IPS-18c (cell line): ENCODE data around the gene C9orf50.

Experiments used
- H3K4me3 ChIP-seq: 2 replicates; pipeline ENCODE4 v1.7.0; 2013; ENCODE audit warnings: low read depth, mild to moderate bottlenecking, low read length, moderate library complexity; ENCODE audit not compliant: insufficient read depth
- H3K9me3 ChIP-seq: one replicate; pipeline ENCODE4 v1.6.1; 2013; ENCODE audit warnings: mild to moderate bottlenecking, low read length, moderate library complexity; ENCODE audit not compliant: control insufficient read depth, insufficient read depth

C9orf50 gene

DNA sequence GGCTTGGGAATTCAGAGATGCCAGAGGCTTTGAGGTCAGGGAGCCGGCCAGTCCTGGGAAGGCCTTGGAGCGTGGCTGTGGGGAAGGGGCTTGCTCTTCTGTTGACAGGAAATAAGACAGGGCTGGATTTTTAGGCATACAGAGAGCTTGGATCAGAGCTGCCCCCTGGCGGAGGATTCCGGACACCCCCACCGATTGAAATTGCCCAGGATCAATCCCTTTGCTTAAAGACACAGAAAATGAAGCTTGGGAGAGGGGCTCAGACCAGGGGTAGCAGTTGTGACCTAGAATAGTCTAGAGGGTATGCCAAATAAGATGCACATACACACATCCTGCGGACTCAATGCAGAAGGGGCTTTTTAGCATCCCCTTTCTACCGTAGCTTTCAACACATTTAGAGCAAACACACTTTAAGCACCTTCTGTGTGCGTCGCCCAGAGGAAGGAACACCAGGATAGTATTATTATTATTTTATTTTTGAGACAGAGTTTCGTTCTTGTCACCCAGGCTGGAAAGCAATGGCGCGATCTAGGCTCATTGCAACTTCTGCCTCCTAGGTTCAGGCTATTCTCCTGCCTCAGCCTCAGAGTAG is 3.4 kb upstream of the C9orf50 start:
- Histone ChIP-seq H3K9me3 (no peaks in the 10 kb centered on the region), H3K4me3 (no peak overlapping the region)

GRCh38 chr9:129623331-129623730 is 2.4 kb upstream of the C9orf50 start:
- Histone ChIP-seq H3K9me3 (no peaks in the 10 kb centered on the region), H3K4me3 (no peak overlapping the region)

- Histone ChIP-seq H3K4me3 (peak overlapping the region; percentile 58), H3K9me3 (peaks cover 2% of the 10 kb centered on the region)
Observed at GRCh38 chr9:129619787-129620668, 873 bp downstream of the C9orf50 start.

GRCh38 chr9:129617167-129617566 is 3.7 kb downstream of the C9orf50 start:
- peaks cover 2% of the 10 kb centered on the region for H3K9me3 ChIP-seq
- no peak overlapping the region for H3K4me3 ChIP-seq

GRCh38 chr9:129615407-129616285 is 5.3 kb downstream of the C9orf50 start:
- Histone ChIP-seq H3K4me3 (no peak overlapping the region), H3K9me3 (peaks cover 2% of the 10 kb centered on the region)

DNA sequence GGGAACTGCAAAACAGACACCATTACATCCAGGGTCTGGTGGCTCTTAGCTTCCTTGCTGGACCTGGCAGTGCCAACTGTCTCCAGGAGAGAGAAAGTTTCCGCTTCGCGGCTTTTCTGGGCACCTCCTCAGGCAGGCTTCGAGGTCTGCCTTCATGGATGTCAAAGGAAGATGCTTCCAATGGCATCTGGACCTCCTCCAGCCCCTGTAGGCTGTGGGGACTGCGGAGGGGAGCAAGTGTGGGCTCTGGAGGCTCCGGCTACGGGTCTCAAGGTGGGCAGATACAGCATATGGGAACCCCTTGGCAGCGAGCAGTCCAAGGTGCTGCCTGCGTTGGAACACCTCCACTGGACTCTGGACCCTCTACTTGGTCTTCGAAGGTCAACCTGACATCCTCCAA is 6.0 kb downstream of the C9orf50 start:
- peaks cover 2% of the 10 kb centered on the region for H3K9me3 ChIP-seq
- no peak overlapping the region for H3K4me3 ChIP-seq

DNA sequence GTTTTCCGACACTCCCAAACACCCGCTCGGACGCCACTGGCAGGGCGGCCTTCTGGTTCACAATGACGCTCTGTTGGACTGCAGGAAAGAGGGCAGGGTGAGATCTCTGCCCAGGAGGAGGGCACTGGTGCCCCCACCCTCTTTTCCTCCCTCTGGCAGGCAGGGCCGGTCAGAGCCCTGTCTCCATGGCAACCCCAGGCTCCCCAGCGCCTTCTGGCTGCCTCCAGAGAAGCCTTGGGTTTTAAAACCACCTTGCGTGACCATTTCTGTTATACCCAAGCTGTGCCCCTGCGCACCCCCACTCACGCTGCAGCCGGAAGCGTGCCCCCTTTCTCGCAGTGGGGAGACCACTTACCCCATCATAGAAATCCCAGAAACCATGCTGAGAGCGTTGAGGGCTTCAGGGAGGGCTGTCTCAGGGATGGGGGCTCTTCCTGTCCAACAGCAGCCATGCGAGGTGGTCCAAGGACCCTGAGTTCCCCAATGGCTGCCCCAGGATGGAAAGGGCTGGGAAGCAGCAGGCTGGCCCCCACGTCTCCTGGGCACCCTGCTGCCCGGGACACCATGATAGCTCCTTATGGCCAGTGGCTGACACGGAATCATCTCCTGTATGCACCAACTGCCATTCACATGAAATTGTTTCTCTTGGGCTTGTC is 7.3 kb downstream of the C9orf50 start:
- peaks cover 2% of the 10 kb centered on the region for H3K9me3 ChIP-seq
- no peak overlapping the region for H3K4me3 ChIP-seq

GRCh38 chr9:129612815-129613519 is 7.9 kb downstream of the C9orf50 start:
- H3K9me3 ChIP-seq, result peaks cover 2% of the 10 kb centered on the region
- H3K4me3 ChIP-seq, result no peak overlapping the region

DNA sequence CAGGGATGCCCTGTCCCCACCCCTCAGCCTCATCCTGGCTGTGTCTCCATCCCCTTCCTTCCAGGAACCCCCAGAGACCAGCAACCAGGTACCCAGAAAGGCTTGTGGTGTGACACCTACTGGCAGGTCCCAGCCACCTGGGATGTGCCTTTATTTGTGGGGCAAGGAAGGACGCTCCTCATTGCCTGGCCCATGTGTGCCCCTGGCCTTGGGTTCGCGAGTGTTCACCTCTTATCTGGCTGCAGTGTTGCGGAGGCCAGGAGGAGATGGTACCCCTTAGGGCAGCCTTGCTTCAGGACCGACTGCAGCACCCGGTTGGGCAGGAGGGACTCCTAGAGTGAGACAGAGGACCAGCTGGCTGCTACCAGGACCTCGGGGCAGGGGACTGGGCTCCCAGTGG is 8.8 kb downstream of the C9orf50 start:
- Histone ChIP-seq H3K4me3 (no peak overlapping the region), H3K9me3 (peaks cover 2% of the 10 kb centered on the region)

DNA sequence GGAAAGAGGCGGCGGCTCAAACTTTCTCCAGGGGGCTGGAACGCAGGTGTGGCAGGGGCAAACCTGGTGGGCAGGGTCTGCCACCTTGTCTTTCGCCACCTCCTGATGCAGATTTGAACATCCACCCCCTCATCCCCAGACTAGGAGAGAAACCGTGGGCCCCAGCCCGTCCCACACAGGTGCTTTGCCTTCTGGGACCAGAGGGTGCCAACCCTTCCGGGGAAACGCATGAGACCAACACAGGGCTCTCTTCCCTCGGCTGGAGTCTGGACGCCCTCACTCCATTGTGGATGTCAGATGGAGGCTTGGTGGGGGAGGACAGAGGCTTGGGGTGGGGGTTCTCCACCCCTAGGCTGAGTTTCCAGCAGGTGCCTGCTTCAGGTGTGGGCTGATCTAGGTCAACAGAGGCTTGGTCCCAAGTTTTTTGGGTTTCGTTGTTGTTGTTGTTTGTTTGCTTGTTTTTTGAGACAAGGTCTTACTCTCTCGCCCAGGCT is 9.5 kb downstream of the C9orf50 start:
- peaks cover 2% of the 10 kb centered on the region for H3K9me3 ChIP-seq
- H3K4me3 ChIP-seq, result no peak overlapping the region; the same call in 1 of the 2 replicates

- Histone ChIP-seq H3K9me3 (peaks cover 2% of the 10 kb centered on the region), H3K4me3 (peak overlapping the region; percentile 50)
Observed at GRCh38 chr9:129610473-129611306, 10.2 kb downstream of the C9orf50 start.

DNA sequence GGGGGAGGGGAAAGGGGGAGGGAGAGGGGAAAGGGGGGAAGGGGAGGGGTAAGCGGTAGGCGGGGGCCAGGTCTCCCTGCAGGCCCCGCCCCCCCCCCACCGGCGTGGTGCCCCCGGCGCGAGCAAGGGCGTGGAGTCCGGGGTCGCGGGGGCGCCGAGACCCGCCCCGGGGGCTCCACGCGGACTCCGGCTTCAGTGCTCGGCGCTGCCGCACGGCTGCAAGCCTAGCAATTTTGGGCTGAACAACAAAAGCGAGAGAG is 10.8 kb downstream of the C9orf50 start:
- Histone ChIP-seq H3K4me3 (peak overlapping the region; percentile 50), H3K9me3 (peaks cover under 1% of the 10 kb centered on the region)

GRCh38 chr9:129609486-129610212 is 11.3 kb downstream of the C9orf50 start:
- peak overlapping the region; percentile 43 for H3K4me3 ChIP-seq
- no peaks in the 10 kb centered on the region for H3K9me3 ChIP-seq

DNA sequence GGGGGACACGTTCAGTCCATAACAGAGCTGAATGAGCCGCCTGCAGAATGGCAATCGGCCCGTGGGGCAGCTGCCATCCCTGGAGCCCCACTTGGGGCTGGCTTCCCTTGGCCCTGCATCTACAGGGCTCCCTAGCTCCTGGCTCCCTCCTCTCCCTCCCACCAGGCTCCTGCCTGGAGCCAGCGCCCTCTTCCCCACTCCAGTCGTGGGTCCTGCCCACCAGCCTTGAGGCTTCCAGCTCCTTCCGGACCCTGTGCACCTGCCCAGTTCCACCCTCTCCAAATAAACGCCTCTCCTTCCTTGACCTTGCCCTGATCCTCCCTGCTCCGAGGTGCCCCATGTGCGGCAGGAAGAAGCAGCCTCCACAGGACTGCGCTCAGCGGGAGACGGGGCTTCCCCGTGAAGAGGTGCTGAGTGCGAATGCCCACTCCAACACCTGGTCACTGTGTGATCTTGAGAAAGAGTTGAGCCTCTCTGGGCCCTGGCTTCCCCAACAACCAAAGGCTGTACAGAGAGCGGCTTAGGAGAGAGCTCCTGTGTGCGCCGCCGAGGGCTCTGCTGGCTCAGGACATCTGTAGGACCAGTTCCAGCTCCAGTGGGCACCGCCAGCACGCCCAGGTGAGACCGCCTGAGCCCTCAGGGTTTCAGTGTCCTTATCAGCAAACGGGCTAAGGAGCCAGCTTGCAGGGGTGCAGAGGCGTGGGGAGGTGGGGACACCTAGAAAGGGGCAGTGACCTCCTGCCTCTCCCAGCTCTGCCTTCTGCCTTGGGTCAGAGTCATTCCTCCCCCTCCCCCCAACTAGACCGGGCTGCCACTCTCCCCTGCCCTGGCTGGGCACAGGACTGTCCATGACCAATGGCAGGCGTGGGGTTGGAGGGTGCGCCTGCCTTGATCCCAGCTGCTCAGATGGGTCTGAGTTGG is 12.1 kb downstream of the C9orf50 start:
- Histone ChIP-seq H3K4me3 (no peak overlapping the region), H3K9me3 (no peaks in the 10 kb centered on the region)

GRCh38 chr9:129607027-129607387 is 13.9 kb downstream of the C9orf50 start:
- Histone ChIP-seq H3K9me3 (no peaks in the 10 kb centered on the region), H3K4me3 (no peak overlapping the region)
